Activated gamma-delta T cell (primary cell): ENCODE measurements around the gene MORN5.

ENCODE experiments used
- DNase-seq: peaks from one replicate; lab custom pipeline; 2025; lab: John Stamatoyannopoulos, UW

Gene MORN5

DNA sequence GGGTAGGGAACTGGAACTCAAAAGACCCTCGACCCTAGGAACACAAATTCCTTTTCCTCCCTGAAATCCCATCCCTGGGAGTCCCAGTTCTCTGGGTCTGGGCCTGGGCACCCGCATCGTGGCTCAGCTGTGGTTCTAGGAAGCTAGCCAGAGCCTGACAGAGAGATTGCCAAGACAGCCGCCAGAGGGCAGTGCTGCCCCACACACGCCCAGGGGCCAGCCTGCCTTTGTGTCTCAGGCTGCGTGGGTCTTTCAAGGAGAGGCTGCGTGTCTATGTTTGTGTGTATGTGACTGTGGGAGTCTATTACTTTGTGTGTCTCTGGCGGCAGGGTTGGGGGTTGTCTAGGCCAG, 34.6 kb upstream of the MORN5 start:
- DNase-seq: peak; percentile 33

DNA sequence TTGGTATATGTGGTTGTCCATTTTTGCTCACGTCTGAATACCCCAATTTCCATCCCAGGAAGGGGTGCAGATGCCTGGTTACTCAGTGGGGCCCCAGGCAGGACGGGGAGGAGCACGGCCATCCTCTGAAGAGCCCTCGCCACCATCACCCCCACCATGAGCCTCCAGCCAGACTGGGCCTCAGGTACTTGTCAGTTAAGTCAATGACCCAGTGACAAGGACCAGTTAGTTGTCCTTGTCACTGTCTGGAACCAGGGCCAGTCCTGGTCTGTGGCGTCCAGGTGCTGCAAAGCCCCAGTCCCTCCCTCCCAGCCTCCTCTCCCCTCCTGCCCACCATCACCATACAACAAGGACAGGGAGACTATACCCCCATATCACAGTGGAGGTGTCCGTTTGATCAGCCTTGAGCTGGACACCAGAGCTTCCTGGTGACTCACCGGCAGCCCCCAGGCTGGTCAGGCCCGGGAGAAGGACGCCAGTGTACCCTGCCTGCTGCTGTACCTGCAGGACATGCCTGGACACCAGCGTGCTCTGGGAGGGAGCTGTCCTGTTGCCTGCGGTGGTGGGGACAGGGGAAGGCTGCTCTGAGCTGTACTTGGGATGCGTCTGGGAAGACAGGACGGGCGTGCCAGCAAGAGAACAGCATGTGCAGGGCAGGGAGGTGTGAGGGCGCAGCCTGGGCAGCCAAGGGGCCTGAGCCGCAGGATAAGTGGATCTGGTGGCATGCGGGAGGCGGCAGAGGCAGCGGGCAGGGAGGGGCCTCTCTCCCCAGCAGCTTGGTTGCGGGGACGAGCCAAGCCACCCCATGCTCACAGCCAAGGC, 34.0 kb upstream of the MORN5 start:
- no peak for DNase-seq

DNA sequence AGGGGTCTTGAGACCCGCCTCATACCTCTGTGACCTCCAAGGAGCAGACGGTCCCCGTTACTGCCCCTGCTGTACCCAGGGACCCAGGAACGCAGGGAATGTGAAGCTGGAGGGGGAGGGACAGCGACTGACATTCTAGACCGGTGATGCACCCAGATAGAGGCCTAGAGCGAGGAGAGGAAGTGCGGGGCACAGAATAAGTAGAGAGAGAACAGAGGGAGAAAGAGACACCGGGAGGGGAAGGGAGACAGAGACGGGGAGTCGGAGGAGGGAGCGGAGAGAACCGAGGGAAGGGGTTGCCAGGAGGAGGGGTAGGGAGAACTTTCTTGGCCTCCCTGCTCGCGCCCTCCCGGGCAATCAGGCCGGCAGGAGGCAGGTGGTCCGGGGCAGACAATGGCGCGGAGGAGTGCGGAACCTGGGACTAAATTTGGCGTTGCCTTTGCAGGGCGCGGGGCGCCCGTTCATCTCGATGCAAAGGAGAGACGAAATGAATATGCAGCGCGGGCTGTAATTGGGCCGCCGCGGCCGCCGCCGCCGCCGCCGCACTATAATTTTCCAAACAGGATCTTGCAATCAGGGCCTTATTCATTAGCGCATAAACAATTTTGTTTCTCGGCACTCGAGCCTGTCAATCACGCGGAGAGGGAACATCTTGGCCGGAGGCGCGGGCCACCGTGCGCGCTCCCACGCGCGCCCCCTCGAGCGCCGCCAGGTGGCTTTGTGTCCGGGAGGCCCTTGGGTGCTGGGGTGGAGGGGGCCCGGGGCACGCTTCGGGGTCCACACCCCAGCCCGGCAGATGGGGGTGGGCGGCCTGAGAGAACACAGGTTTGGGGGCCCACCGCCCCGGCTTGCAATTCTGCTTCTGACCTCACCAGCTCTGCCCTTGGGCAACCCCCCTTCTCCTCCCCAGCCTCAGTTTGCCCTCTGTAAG, 33.1 kb upstream of the MORN5 start:
- DNase-seq: no peak

DNA sequence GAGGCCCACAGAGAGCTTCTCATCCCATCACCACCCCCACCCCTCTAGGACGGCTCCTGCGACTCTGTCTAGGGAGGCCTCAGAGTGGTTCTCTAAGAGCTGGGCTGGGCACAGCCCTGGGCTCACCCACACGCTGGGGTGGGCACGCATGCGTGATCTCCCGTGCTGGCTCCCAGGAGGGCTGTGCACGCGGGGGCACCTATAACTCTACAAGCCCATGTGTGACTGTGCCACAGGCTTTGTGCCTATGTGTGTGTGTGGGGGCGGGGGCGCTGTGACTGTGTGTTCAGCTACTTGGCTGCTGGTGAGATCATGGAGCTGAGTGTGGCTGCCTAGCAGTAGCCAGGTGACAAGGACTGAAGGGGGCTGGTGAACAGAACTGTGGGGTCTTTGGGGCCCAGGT, 32.3 kb upstream of the MORN5 start:
- DNase-seq: no peak

DNA sequence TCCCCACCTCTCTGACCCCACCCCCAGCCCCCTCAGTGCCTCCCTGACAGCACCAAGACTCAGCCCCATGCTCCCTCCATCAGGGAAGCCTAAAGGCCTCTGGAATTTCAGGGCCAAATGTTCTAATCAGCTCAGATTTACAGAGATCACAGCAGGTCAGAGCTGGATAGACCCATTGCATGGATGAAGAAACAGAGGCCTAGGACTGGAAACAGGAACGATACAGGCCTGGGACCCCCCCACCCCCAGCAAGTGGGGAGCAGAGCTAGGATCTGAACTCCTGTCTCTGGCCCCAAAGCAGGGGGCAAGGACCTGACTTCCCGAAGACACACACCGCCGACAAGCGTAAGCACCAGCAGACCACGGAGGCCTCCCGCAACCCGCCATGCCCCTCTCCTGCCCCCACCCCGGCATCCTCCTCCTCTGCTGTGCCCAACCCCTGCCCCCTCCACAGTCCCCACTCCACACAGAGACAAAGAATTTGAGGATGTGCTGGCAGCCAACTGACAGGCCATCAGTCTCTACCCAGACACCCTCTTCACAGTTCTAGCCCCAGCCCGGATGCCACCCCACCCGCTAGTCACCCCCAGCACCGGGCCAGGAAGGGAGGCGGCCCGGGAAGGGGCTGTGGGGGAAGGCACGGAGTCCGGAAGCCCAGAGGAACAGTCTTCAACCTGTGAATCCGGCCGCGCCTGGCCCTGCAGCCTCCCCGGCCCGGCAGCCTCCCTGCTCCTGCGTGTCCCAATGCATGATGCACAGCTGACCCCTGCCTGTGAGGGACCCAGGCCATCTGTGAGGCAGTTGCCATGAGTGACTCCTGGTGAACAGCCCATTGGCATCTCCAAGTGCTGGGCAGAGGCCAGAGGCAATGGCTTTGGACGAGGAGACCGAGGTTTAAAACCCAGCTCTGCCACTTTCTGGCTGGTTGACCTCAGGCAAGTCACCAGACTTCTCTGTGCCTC, 31.4 kb upstream of the MORN5 start:
- DNase-seq: peak; percentile 23

DNA sequence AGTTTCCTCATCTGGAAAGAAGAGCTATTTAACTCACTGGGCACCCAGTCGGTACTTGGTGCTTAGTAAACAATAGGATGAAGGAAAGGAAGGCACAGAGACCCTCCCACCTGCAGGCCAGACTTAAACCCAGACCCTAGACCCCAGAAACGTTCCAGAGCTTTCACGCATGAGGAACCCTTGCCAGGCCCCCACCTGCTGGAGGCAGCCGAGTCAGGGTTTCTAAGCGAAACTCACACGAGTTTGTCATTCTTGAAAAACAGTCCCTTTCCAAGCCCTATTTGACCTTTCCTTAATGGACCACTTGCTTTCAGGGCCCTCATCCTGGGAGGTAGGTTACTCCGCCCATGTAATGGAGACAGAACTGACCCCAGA, 30.8 kb upstream of the MORN5 start:
- no peak for DNase-seq

DNA sequence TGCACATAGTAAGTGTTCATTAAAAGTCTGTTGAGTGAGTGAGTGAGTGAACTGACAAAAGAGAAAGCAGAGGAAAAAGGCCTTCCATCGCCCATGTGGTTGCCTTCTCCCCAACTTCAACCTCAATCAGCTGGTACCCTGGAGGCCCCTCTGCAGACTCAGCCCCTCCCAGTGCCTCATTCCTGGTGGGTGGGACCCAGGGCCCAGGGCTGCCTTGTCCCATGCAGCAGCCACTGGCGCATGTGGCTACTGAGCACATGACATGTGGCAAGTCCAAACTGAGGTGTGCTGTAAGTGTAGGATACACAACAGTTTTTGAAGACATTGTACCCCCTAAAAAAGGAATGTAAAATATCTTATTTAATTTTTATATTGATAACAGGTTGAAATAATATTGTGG, 29.7 kb upstream of the MORN5 start:
- DNase-seq: no peak

DNA sequence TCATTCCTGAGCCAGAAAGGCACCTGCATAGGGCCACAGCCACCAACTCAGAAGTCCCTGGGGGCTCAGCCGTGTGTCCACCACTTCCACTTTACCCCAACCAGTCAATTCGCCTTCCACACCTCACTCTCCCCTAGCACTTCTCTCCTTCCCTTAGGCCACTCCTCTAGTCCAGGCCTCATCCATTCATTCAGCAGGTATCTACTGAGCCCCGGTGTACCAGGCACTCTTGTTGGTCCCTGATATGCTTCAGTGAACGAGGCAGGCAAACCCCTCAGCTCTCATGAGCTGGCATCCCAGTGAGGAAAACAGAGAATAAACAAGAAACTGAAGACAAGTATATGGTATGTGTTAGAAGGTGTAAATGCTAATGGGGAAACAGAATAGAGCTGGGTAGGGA, 28.9 kb upstream of the MORN5 start:
- DNase-seq: no peak

DNA sequence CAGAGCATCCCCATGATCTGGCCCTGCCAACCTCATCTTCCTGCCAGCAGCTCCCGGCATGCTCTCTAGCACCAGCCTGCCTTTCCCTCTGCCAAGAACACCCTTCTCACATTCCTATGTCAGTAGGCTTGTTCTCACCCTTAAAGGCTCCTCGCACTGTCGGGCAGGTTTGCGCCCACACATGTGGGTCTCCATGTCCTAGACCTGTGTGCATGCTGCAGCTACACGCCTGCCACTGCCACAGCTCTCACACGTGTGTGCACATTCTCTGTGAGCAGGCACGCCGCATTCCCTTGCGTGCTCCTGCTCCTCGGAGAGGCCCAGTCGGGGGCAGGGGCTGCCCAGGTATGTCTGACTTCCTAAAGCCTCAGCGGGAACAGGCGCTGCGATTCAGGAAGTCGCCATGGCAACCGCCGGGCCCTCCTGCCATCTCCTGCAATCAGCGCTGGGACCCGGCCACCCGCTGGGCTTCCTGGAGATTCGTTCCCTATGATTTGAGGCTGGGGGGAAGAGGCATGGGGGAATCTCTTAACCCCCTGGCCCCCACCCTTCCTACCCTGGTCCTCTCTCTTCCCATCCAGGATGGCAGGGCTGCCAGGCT, 28.2 kb upstream of the MORN5 start:
- DNase-seq: no peak

DNA sequence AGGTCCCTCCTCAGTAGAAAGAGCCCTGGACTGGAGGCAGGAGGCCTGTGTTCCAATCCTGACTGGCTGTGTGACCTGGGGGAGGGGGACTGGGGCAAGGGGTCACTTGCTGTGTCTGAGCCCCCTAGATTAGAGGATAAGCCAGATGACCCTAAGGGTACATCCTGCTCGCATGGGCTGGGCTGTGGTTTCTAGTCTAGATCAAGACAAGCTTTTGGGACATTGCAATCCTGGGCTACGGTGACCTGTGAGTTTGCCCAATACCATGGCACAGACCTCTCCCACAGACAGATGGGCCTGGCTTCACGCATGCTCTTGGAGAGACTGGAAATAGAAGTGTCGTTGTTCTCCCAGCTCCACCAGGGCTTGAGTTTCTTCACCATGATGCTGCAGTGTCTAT, 27.2 kb upstream of the MORN5 start:
- DNase-seq: no peak

DNA sequence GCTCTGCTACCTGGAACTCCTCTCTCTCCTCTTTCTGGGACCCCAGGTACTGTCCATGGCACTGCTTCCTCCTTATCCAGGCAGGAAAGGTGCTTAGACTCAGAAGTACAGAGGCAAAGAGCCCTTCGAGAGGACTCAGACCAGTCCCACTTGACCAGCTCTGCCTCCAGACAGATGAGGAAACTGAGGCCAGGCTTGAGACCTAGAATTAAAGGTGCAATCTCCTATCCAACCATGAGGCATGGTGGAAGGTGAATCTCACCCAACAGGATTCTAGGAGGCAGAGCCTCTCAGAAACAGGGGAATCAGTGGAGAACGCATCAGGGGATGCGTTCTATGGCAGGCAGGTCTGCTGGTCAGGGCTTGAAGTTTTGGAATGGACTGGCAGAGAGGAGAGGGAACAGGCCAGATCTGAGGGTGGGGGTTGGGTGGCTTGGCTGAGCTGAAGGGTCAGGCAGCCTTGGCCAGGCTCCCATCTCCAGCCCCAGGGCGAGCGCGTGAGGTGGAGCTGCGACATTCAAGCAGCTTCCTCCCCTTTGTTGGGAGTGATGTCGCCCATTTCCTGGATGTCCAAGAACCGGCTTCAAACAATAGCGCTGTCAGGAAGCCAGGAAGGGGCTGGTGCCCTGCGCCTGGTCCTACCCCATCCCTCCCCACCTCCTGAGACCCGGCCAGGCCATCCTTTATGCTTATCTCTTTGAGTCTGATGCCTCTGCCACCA, 26.3 kb upstream of the MORN5 start:
- DNase-seq: no peak

DNA sequence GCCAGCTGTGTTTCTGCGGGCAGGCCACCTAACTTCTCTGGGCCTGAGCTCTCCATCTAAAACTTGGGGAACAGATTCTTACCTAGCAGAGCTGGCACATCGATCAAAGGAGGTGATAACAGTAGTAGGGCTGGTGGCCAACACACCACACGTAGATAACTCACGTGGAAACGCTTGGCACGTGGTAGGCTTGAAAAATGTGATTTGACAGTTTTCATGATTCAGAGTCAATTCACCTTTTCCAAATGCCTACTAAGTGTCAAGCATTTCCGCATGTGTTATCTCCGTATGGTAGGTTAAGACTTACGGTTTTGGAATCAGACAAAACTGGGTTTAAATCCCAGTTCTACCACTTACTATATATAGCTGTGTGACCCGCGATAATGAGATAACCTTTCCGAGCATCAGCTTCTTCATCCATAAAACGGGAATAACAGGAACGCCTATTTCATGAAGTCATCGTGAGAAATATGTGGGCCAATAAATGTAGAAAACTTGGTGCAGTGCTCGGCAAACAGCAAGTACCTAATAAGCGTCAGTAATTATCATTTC, 25.6 kb upstream of the MORN5 start:
- DNase-seq: no peak

DNA sequence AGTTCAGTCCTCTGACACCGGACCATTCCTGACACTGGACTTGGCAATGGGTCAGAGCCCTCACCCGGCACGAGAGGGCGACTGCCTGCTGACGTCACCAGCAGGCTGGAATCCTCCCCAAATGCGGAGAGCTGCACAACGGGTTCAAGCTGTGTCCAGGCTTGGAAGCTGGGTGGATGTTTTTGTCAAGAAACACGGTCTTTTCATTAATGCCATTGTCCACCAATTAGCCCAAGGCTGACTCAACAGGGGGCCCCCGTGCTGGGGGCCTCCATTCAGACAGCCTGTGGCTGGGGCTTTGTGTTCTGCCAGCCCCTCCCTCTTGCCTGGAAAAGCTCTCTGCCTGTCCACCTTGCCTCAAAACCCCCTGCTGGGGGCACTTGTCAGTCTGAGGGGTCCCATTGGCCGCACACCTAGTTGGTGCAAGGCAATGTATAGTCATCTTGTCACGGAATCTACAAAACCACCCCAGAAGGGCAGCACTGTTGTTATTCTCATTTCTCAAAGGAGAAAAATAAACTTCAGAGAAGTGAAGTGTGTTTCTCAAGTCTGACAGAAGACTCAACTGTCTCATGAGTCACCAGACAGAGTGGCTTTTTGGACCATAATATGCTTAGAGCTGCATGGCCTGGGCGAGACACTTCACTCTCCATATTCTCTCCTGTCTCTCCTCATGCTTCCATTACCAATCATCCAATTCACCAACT, 24.7 kb upstream of the MORN5 start:
- no peak for DNase-seq

DNA sequence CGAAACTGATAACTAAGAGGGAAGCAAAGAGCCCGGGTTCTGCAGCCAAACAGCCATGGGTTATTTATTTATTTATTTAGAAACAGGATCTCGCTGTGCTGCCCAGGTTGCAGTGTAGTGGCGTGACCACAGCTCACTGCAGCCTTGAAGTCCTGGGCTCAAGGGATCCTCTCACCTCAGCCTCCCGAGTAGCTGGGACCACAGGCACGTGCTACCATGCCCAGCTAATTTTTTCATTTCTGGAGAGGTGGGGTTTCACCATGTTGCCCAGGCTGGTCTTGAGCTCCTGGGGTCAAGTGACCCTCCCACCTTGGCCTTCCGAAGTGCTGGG, 24.2 kb upstream of the MORN5 start:
- no peak for DNase-seq

DNA sequence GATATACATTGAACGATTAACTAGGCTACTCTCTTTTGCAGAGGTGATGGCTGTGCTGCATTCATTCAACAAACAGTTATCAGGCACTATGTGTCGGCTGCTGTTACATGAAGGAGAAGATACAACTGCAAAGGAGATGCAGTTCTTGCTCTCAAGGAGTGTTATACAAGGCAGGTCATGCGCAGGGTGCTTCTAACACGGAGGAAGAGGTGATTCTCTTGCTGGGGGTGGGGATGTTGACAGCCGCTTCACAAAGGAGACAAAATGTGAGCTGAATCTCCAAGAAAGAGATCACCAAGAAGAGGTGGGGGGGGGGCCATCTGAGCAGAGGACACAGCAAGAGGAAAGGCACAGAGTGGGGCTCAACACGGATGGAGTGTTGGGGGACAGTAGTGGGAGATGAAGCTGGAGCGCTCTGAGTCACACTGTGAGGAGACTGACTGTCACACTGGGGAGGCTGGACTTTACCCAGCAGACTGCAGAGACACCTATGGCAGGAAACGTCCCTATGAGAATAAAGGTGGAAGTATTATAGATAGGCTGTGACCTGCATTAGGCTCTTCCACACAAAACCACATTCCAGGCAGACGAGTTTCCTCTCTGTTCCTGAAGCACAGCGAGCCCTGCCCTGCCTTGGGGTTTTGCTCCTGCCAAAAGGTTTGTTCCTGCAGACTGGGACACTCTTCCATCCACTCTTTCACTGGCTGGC, 21.0 kb upstream of the MORN5 start:
- DNase-seq: no peak

DNA sequence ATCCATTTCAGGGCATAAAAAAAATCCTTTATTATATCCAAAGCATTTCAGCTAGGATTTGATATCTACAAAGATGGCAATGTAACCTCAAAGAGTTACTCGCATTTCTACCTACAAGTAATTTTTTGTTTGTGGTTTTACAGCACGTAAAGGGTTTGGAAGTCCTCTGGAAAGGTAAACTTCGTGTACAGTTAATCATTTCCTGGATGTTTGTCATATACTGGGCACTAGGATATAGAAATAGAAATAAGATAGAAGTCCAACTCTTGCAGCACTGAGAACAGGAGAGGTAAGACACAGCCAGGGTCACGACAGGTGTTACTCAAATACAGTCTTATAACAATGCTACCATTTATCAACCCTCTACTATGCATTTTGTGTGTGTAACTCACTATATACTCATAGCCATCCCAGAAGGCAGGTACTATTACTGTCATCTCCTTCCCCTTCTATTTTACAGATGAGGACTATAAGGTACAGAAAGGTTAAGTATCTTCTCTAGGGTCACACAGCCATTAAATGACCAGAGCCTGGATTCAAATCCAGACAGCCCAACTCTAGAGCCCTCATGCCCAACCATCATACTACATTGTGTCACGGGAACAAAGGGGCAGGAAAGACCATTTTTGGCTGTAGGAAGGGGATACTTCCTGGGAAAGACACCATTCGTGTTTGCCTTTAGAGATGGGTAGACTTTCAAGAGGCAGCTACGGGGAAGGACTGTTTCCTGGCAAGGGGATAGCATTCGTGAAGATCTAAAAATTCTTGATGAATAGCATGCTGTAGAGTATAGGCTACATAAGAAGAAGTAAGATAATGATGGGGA, 19.1 kb upstream of the MORN5 start:
- DNase-seq: no peak

DNA sequence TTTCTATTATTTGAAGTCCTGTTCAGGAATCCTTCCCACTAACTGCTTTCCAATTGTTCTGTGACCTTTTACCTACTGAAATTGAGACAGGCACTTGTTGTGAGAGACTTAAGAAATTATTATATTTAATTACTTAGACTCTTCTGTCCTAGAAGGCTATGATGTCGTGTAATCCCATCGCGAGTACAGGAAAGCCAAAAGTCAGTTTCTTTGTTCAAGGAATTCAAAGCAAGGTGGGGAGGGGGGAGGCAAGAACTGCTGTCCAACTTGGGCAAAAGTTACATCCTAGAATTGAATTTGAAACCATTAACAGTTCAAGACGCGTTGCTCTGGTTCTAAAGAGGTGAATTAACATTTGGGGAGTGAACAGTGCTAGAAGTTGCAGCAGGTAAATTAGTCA, 18.0 kb upstream of the MORN5 start:
- no peak for DNase-seq

DNA sequence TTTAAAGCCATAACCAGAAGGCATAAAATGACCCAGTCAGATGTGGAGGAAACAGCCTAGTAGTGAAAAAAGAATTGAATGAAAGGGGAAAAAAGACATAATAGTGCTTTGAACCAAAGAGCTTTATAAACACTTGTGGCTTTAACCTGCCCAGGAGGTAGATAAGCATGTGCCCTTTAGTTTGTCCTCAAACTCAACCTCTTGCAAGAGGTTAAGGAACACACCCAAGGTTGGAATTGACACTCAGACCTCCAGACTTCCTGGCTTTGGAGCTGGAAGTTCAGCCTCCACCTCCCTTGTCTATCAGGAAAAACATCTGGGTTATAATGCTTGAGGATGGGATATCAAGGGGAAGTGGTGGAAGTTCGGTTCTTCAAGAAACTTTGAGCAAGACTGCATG, 16.4 kb upstream of the MORN5 start:
- DNase-seq: no peak
